A673 (cell line): ENCODE measurements around the gene CASZ1. TPM values are rescaled to one million over a fixed set of nuclear protein-coding genes. Genes with fewer than 3 reads are reported as not detected.

ENCODE experiments used
- BruUV-seq: library from RNA; stranded (reverse); fragments of 400-500 nt; replicated peaks from 2 replicates; lab custom pipeline; 2021; lab: Mats Ljungman, UMichigan
- CTCF ChIA-PET: fragments of 300-600 bp; sonication (Branson Sonifier 250); formaldehyde crosslinking; loops from one replicate; lab custom pipeline; 2022; ENCODE audit warnings: antibody characterized with exemption; lab: Charles Lee
- POLR2A ChIA-PET: fragments of 300-600 bp; sonication (Branson Sonifier 250); formaldehyde crosslinking; loops from one replicate; lab custom pipeline; 2022; ENCODE audit warnings: antibody characterized with exemption; ENCODE audit not compliant: low non-redundant PET; lab: Charles Lee
- DNase-seq: peaks from one replicate; pipeline ENCODE4 v3.0.0-alpha.2; 2015; ENCODE audit warnings: low spot score
- H3K27ac ChIP-seq: fragments of 200-600 bp; sonication (generic); 2 replicates; pipeline ENCODE4 v1.5.1; 2016; ENCODE audit warnings: mixed run types, low read depth, mild to moderate bottlenecking, mixed read lengths, antibody characterized with exemption, low read length; ENCODE audit not compliant: poor library complexity, severe bottlenecking
- H3K27me3 ChIP-seq: fragments of 200-600 bp; sonication (generic); replicated peaks from 2 replicates; pipeline ENCODE4 v1.6.1; 2017; ENCODE audit warnings: mixed run types, low read depth, mild to moderate bottlenecking, mixed read lengths, antibody characterized with exemption, low read length; ENCODE audit not compliant: insufficient read depth, poor library complexity
- H3K36me3 ChIP-seq: fragments of 200-600 bp; sonication (generic); 2 replicates; pipeline ENCODE4 v1.6.1; 2016; ENCODE audit warnings: mixed run types, mild to moderate bottlenecking, mixed read lengths, antibody characterized with exemption, low read length; ENCODE audit not compliant: insufficient read depth, poor library complexity, severe bottlenecking
- H3K4me1 ChIP-seq: fragments of 200-600 bp; sonication (generic); 2 replicates; pipeline ENCODE4 v1.6.1; 2017; ENCODE audit warnings: mixed run types, mild to moderate bottlenecking, mixed read lengths, antibody characterized with exemption, low read length; ENCODE audit not compliant: insufficient read depth, poor library complexity, severe bottlenecking
- H3K4me3 ChIP-seq: fragments of 200-600 bp; sonication (generic); 2 replicates; pipeline ENCODE4 v1.5.1; 2016; ENCODE audit warnings: low read depth, mixed run types, mild to moderate bottlenecking, mixed read lengths, low read length; ENCODE audit not compliant: poor library complexity, severe bottlenecking
- H3K9me3 ChIP-seq: fragments of 200-600 bp; sonication (generic); 2 replicates; pipeline ENCODE4 v1.6.1; 2016; ENCODE audit warnings: mixed run types, low read depth, mild to moderate bottlenecking, mixed read lengths, antibody characterized with exemption, low read length; ENCODE audit not compliant: poor library complexity, severe bottlenecking
- EZH2 ChIP-seq: fragments of 200-600 bp; sonication (generic); IDR thresholded peaks from 2 replicates; pipeline ENCODE4 v1.6.1; 2017; ENCODE audit warnings: borderline replicate concordance, low read depth, mild to moderate bottlenecking, mixed read lengths, antibody characterized with exemption, low read length; ENCODE audit not compliant: poor library complexity, severe bottlenecking
- intact Hi-C: fragments of 100-400 bp; cut with micrococcal nuclease; formaldehyde crosslinking; loops from one replicate; pipeline ENCODE4 v1.10.0; 2022; ENCODE audit not compliant: unreplicated experiment
- total RNA-seq: library from RNA; stranded (reverse); gene quantifications from 2 replicates; pipeline ENCODE4 v1.2.3, GENCODE V29; 2021
- TF ChIP-seq, protein P1 (sequence below): fragments of 300-800, 200-600 bp; sonication (generic); conservative IDR thresholded peaks from 2 replicates; pipeline ENCODE4 v1.5.1; 2017; ENCODE audit warnings: low read depth, mild to moderate bottlenecking, antibody characterized with exemption, low read length, moderate library complexity, mixed read lengths

The CASZ1 gene
- total RNA-seq, 1 experiment from 2014 or later = 1.9 TPM

DNA sequence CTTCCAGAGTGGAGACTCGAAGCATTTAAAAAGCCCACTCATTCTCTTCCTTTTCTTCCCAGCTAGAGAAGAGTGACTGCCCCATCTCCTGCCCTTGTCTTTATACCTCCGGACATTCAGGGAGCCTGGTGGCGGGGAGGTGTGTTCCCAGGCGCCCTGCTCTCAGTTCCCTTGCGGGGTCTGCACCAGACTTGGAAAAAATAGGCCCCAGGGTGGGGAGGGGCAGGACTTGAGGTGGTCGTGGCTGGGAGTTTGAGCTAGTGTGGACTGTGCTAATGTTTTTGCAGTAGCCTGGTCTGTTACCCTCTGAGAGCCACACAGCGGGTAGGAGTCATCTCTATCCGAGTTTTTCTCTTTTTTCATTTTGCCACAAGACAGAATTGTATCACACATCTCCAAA lies 182.6 kb downstream of the CASZ1 start:
- no peak for DNase-seq

DNA sequence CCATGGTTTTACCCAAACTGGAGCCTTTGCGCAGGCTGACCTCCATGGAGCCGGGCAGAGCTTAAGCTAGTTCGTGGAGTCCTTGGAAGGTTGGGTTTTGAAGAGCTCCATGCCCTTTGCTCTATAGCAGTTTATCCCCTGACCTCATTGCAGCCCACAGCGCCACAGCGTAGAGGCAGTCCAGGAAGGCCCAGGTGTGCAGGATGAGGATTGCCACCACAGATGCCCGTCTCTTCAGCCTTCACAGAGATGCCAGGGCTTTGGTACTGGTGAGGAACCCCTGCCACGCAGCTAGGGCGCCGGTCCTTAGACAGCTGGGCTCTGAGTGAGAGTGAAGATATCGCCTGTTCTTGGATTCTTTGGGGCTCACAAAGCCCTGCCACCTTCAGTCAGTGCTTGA lies 183.1 kb downstream of the CASZ1 start:
- ChIA-PET POLR2A (no interaction called here), CTCF (no interaction called here)
- no peak for DNase-seq
- H3K9me3 ChIP-seq = no peaks in the 10 kb centered on the region
- no peak overlapping the region for H3K27ac ChIP-seq
- TF ChIP-seq, protein P1, sequence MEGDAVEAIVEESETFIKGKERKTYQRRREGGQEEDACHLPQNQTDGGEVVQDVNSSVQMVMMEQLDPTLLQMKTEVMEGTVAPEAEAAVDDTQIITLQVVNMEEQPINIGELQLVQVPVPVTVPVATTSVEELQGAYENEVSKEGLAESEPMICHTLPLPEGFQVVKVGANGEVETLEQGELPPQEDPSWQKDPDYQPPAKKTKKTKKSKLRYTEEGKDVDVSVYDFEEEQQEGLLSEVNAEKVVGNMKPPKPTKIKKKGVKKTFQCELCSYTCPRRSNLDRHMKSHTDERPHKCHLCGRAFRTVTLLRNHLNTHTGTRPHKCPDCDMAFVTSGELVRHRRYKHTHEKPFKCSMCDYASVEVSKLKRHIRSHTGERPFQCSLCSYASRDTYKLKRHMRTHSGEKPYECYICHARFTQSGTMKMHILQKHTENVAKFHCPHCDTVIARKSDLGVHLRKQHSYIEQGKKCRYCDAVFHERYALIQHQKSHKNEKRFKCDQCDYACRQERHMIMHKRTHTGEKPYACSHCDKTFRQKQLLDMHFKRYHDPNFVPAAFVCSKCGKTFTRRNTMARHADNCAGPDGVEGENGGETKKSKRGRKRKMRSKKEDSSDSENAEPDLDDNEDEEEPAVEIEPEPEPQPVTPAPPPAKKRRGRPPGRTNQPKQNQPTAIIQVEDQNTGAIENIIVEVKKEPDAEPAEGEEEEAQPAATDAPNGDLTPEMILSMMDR = no peak
- no peak for TF ChIP-seq EZH2
- no peak overlapping the region for H3K4me3 ChIP-seq
- H3K36me3 ChIP-seq = no peaks in the 10 kb centered on the region
- H3K27me3 ChIP-seq = no peaks in the 10 kb centered on the region
- BruUV-seq = no TSS peak
- peaks cover 20% of the 10 kb centered on the region for H3K4me1 ChIP-seq
- intact Hi-C loops = no loop called here

More for the DNA sequence above, 182.6 kb downstream of the CASZ1 start:
- H3K9me3 ChIP-seq = no peaks in the 10 kb centered on the region
- H3K27me3 ChIP-seq = no peaks in the 10 kb centered on the region
- H3K36me3 ChIP-seq = no peaks in the 10 kb centered on the region
- ChIA-PET POLR2A (no interaction called here), CTCF (no interaction called here)
- H3K27ac ChIP-seq = no peak overlapping the region
- H3K4me3 ChIP-seq = no peak overlapping the region
- peaks cover 20% of the 10 kb centered on the region for H3K4me1 ChIP-seq
- no TSS peak for BruUV-seq
- intact Hi-C loops = no loop called here
- TF ChIP-seq, protein P1 = no peak
- no peak for TF ChIP-seq EZH2

DNA sequence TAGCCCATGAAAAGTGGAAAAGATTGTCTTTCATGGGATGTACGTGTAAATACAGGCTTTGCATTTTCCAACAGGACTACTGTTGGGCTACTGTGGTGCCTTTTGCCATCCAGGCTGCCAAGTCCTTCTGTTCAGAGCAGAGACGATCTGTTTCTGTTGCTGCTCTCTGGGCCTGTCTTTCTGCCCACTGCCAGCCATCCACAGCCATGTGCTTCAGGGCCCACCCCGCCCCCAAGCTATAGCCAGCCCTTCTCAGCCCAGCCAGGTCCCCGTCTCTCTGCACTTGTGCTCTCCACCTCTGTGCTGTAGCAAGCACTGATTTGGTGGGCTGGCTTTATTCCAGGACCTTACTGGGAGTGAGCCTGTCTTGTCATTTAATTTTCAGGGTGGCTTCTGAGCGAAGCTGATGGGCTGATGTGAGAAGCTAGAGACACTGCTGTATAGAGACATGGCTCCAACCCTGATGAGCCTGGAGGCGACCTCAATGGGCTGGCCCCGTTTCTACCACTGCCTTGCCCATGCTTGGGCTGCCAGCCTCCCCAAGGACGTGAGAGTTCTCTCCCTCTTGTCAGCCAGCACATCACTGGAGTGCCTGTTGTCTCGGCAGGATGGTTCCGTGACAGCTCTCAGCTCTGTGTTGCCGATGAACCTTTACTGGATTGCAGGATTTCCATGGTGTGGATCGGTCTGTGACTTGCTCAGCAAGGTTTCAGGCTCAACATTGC lies 183.8 kb downstream of the CASZ1 start:
- BruUV-seq = no TSS peak
- ChIA-PET POLR2A (no interaction called here), CTCF (no interaction called here)
- Histone ChIP-seq H3K9me3 (no peaks in the 10 kb centered on the region), H3K4me3 (no peak overlapping the region), H3K4me1 (peaks cover 20% of the 10 kb centered on the region), H3K36me3 (no peaks in the 10 kb centered on the region), H3K27ac (no peak overlapping the region), H3K27me3 (no peaks in the 10 kb centered on the region)
- intact Hi-C loops = no loop called here
- no peak for DNase-seq
- no peak for TF ChIP-seq EZH2
- TF ChIP-seq, protein P1 = no peak
